ENCODE data around the gene THAP7.
A peak's percentile ranks its signal among the peaks of the same experiment; 100 is the strongest.
"Not testable (repeated sequence)": the region's sequence is repeated elsewhere in the genome, so short reads cannot be mapped to it uniquely, and the experiment has no call there.

THAP7 gene

DNA sequence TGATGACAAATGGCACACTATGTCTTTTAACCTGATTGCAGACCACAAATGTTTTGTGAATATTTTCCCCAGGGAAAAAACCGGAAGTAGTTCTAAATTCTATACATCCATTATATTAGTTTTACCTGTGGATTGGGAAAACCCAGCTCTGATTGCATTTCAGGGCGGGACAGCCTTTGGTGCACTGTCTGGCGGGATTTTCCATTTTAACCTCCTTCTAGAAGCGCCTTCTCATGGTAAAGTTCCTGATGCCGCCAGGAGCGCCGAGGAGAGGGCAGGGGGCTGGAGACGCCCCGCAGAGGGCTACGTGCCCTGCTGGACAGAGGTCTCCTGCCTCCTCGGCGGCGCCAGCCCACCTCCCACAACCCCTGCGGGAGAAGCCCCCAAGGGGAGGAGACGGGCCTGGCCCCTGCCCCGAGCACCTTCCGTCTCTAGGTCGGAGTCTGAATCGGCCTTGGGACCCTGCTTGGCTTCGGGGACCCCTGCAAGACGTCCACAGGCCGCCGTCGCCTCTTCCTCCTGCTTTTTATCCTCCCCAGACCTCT is 11.8 kb upstream of the THAP7 start:
- DNase-seq (ENCODE audit: low read depth), result no peak

DNA sequence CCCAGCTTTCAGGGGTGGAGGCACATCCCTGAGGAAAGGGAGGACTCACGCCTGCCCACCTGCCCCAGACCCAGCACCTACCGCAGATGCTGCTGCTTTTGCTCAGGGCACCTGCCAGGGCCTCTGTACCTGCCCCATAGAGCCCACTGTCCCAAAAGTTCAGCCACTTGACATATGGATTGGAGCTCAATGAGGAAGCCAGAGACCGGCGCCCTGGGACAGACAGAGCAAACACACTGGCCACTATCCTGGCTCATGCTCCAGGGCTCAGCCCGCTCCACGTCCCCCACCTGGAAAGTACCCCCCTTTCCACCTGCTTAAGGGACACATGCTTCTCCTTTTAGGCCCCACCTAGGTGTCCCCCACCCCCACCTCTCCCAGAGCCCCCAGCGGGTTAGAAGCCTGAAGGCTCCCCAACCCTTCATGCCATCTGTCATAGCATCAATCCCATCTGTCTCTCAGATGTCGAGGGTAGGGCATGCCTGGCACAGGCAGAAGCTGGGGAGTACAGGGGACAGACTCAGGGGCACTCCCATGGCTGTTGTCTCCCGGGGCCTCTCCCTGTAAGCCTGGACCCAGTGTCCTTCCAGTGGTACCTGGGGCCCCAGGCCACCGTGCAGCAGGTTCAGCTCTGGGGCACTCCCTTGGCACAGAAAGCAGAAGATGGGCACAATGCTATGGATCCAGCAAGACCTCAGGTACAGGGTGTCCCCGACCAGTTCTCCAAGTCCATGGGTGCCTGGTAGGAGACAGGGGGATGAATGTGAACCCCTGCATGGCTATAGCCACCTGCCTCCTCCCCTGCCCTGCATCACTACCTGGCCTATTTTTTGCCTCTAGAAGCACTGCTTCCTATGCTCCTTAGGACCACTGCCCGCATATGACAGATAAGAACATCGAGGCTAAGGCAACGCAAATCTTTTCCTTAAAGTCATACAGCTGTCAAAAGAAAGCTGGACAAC is 10.8 kb upstream of the THAP7 start:
- DNase-seq (ENCODE audit: low read depth), result no peak

DNA sequence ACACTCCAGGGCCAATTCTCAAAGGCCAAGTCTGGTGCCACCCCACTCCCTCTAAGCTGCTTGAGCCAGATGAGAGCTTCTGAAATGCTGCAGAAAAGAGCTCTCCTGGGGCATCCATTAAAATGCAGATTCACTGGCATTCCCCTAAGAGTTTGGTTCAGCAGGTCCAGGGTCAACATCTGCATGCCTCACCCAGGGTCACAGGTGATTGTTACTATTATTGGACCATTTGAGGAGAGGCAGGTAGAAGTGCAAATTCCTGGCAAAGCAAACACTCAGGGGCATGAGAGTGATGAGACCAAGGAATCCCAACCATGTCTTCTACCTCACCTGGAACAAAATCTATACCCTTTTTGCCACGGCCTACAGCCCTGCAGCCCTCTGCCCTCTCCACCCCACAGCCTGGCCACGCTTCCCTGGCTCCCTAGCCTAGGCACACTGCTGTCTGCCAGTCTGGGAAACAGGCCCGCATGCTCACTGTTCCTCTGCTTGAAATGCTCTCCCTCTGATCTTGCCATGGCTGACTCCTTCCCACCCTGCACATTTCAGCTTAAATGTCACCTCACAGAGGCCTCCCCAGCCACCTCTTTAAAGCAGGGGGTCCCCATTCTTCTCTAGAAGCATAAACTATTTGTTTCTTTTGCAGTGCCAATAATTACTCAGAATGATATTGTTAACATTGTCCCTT is 8.7 kb upstream of the THAP7 start:
- no peak for DNase-seq (ENCODE audit: low read depth)

DNA sequence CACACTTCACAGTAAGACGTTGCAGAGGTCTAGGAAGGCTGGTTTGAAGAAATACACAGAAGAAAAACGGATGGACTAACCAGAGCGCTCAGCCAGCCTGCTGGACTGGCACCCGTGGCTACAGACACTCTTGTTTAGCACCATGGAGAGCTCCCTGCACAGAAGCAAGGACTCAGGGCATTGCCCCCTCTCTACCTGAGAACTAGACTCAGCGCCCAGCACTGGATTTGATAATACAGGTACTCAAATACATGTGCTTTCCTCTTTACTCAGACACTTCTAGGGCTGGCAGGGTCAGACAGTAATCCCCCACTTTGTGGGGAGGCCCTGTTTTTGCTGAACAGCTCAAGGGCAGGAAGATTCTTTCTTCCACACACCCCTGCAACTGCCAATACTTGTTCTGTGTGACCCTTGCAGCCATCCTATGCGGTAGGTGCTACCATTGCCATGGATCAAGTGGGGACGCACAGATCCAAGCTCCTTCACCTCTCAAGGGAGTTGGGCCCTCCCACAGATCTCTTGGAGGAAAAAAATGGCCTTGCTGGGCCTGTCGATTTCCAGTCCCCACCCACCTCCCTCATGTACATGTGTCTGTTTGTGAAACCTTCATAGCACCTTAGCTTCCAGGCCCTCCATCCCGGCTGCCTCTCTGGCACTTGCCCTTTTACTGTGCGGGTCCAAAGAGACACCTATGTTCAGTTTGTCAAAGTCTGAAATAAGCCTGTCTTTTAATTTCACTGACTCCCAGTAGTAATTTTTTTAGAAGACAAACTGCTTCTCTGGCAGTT is 7.9 kb upstream of the THAP7 start:
- DNase-seq (ENCODE audit: low read depth), result peak; percentile 24

GRCh38 chr22:21009208-21009607 is 7.3 kb upstream of the THAP7 start:
- not testable (repeated sequence) for DNase-seq (ENCODE audit: low read depth)

GRCh38 chr22:21003782-21004181 is 1.9 kb upstream of the THAP7 start:
- no peak for DNase-seq (ENCODE audit: low read depth)

DNA sequence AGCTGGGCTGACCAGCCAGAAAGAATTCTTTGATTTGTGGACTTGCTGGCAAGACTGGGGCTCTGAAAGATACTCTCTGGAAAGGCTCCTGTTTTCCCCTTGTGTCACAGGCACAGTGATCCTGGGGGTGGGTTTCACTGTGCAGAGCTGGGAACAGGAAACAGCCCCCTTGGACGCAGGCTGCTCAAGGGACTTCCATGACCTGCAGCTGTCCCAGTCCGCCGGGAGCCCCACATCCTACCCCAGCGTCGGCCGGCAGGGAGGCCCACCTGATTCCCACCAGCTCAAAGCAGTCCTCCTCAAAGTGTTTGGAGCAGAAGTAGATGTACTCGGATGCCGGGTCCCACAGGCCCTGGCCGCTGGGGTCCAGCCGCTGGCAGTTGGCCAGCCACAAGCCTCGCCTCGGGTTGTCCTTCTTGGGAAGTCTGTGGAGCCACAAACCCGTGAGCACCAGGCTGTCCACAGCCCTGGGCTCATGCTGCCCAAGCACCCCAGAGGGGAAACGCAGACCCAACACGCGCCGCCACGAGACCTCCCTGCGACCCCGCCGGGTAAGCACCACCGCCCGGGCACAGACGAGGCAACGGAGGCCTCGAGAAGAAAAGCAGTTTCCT is 824 bp downstream of the THAP7 start:
- no peak for DNase-seq (ENCODE audit: low read depth)

- DNase-seq (ENCODE audit: low read depth), result no peak
Measured at GRCh38 chr22:21000207-21000986, 1.5 kb downstream of the THAP7 start.

DNA sequence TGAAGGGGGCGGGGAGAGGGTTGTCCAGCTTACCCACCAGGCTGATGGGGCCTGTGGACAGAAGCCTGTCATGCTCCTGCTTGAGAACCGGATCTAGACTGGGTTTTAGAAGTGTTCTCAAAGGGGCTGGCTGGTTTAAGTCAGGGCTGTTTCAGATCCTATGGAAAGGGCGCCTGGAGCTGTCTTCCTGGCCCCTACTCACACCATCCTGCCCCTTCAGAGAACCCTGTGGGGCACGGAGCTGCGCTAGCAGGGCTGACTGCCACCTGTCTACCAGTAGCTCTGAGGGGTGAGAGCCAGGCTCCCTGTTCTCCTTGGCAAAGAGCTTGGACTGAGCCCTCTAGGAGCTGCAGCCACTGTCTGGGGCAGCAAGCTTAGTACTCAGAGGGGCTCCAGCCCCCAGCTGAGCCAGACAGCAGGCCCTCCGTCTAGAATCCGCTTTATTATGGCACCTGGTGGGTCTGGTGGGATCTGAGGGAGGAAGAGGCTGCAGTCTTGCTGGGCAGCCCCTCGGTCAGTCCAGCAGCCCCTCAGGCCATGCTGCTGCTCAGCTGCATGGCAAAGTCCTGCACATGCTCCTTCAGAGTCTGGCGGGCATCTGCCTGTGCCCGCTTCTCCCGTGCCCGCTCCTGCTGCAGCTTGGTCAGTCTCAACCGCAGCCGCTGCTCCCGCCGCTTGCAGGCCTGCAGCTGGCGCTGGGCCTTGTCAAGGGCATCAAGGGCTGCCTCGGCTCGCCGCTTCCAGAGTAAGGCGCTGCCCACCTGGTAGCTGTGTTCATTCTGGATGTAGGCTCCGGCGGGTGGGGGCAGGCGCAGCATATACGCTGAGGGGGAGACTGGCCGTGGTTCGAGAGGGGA is 2.3 kb downstream of the THAP7 start:
- DNase-seq (ENCODE audit: low read depth), result no peak

DNA sequence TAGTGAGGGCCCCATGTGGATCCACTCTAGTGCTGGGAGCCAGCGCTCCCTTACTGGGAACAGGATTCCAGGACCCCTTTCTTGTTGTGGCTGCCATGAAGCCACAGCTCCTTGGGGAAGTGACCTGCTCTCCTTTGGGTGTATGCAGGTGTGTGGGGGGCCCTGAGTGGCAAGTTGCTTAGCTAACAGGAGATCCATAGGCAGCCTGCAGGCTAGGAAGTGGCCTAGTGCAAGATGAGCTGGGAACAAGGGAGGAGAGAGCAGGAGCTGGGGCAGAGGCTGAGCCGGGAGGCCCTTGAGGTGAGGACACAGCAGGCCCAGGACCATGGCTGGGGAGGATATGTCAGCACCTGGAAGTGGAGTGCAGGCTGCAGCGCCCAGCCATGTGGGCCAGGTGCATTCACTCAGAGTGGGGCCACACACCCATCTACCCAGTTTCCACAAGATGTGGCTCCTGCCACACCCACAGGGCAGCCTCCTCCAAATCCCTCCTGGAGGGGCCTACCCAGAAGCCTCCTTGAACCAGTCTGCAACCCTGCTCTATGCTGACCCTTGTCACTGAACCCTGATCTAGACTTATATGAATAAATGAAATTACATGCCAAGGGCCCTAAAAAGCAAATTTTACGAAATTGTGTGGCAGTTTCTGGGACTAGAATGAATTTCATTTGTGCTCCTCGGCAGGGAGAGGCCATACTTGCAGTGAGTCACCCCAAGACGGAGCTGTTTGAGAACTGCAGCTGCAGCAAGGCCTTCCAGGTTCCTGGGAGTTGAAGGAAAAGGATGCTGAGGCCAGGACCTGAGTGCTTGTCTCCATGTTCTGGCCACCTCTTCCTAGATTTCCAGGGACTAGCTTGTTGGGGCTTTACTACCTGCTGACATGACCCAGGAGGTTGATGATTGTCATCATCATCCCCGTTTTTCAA is 3.2 kb downstream of the THAP7 start:
- DNase-seq (ENCODE audit: low read depth), result no peak

DNA sequence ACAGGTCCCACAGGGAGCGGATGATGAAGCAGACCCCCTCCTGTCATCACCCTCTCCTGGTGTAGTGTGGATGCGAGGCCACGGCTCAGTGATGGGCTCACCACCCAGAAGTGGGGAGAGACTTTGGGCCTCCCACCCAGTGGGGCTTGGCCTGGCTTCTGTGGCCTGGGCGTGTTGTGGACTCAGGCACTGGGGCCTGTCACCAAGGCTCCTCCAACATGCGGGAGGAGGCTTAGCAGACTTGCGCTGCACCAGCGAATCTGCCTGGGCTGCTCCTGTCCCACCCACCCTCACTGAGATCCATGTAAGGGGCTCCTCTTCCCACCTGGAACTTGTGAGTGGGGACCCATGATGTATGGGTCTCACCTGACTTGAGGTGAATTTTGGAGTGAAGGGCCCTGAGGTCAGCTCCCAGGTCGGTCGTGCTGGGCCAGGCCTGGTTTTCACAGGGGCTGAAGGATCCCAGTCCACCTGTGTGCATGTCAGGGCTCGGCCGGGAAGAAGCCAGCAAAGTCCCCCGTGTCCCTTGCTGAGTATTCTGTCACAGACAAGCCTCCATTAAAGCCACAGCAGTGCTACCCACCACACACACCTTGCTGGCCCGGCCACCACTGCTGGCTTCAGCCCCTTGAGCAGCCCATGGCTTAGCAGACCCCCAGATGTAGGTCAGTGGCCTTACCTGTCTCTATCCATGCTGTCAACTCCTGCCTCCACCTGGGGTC is 4.2 kb downstream of the THAP7 start:
- no peak for DNase-seq (ENCODE audit: low read depth)

DNA sequence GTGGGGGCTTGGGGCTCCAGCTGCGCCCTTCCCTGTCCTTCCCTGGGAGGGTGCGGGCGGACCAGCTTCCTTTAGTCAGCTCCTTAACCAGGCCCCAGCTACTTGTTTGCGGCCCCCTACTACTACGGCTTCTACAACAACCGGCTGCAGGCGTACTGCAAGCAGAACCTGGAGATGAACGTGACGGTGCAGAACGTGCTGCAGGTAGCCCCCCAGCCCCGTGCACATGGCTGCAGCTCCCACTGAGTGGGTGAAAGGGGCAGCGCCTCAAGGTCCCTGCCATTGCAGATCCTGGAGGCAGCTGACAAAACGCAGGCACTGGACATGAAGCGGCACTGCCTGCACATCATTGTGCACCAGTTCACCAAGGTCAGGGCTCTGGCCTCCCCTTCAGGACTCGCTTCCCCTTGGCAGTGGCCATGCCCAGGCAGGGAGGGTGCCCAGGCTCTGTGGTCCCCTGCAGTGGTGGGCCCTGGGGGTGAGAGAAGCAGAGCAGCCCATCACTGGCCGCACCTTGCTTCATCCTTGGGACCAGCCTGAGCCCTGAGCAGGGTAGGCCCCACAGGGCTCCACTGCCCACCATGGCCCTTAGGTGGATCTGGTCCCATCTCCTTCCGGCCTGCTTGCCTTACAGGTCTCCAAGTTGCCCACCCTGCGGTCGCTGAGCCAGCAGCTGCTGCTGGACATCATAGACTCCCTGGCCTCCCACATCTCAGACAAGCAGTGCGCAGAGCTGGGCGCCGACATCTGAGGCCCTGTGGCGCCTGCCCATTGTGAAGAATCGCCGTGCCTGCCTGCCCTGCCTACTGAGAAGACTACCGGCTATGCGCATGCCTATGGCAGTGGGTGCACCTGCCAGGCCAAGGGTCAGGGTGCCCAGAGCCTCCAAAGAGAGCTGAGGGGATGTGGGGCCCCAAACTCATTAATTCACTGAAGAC is 5.1 kb downstream of the THAP7 start:
- no peak for DNase-seq (ENCODE audit: low read depth)

GRCh38 chr22:20996031-20996410 is 5.9 kb downstream of the THAP7 start:
- no peak for DNase-seq (ENCODE audit: low read depth)

DNA sequence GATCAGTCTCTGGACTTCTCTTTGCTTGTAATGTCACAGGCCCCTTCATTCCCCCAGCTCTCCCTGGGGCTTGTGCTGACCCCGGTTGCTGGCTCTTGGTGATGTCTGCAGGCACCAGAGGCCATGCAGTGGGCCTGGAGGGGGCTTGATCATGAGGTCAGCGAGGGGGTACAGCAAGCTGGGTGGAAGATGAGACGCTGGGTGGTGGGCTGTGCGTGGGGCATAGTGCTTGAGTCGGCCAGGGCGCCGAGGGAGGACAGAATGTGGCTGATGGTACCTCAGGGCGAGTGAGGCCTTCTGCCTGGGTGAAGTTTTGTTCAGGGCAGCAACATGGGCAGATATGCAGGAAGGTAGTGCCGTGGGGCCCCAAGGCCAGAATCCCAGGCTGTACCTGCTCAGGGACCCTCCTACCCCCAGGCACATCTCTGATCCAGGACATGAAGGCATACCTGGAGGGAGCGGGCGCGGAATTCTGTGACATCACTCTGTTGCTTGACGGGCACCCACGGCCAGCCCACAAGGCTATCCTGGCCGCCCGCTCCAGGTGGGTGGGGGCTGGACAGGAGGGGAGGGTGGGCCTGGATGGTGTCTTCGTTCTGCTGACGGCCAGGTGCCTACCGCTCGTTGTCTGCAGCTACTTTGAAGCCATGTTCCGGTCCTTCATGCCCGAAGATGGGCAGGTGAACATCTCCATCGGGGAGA is 6.4 kb downstream of the THAP7 start:
- DNase-seq (ENCODE audit: low read depth), result no peak

GRCh38 chr22:20994902-20995241 is 7.0 kb downstream of the THAP7 start:
- no peak for DNase-seq (ENCODE audit: low read depth)

DNA sequence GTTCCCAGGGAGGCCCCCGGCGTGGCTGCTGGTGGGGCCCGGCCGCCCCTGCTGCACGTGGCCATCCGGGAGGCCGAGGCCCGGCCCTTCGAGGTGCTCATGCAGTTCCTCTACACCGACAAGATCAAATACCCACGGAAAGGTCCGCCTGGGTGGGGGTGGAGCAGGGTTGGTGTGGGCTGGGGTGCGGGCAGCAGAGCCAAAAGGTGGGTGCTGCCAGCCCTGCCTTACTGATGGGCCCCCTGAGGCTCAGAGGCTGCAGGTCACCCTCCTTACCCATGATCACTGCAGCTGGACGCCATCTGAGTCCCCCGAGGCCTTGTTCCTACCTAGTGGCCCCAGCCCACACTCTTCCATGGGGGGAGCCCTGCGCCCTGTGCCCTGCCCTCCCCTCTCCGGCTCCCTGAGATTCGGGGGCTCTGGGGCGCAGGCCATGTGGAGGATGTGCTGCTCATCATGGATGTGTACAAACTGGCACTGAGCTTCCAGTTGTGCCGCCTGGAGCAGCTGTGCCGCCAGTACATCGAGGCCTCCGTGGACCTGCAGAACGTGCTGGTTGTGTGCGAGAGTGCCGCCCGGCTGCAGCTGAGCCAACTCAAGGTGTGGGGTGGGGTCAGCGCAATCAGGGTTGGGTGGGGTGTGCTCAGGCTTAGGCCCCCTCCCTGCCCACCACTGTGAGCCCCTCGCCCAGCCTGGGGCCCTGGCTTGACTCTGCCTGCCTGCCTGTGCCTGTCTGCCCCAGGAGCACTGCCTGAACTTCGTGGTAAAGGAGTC is 7.6 kb downstream of the THAP7 start:
- DNase-seq (ENCODE audit: low read depth), result no peak
